ENCODE measurements around the gene GPR153. TPM values are rescaled to one million over a fixed set of nuclear protein-coding genes. Genes with fewer than 3 reads are reported as not detected.

Gene GPR153
- total RNA-seq, 1 donor from 2014 or later: 6.5 TPM

DNA sequence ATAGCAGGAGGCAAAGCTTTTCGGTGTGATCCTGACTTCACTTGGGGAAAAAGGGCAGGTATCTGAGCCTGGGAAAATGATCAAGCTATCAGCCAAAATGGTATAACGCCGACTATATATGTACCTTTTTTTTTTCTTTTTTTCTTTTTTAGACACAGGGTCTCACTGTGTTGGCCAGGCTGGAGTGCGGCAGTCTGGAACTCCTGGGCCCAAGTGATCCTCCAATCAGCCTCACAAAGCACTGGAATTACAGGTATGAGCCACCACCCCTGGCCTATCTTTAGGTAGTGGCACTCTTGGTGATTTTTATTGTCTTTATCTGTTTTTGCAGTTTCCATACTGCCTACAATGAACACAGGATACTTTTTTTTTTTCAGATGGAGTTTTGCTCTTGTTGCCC, 23.8 kb downstream of the GPR153 start:
- Mint-ChIP-seq H3K36me3 (ENCODE audit: insufficient read depth) (peaks cover 4% of the 10 kb centered on the region), H3K27ac (no peak overlapping the region), H3K27me3 (peaks cover 29% of the 10 kb centered on the region), H3K4me1 (ENCODE audit: low read depth) (peaks cover 18% of the 10 kb centered on the region), H3K4me3 (ENCODE audit: low read depth) (peak overlapping the region; percentile 59), H3K9me3 (ENCODE audit: low read depth) (no peaks in the 10 kb centered on the region)
- DNase-seq (ENCODE audit: low spot score, unreplicated experiment): no peak
- TF ChIP-seq, protein P1, sequence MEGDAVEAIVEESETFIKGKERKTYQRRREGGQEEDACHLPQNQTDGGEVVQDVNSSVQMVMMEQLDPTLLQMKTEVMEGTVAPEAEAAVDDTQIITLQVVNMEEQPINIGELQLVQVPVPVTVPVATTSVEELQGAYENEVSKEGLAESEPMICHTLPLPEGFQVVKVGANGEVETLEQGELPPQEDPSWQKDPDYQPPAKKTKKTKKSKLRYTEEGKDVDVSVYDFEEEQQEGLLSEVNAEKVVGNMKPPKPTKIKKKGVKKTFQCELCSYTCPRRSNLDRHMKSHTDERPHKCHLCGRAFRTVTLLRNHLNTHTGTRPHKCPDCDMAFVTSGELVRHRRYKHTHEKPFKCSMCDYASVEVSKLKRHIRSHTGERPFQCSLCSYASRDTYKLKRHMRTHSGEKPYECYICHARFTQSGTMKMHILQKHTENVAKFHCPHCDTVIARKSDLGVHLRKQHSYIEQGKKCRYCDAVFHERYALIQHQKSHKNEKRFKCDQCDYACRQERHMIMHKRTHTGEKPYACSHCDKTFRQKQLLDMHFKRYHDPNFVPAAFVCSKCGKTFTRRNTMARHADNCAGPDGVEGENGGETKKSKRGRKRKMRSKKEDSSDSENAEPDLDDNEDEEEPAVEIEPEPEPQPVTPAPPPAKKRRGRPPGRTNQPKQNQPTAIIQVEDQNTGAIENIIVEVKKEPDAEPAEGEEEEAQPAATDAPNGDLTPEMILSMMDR (IDR thresholded peaks at IDR 0.05; ENCODE audit: unreplicated experiment): no peak

DNA sequence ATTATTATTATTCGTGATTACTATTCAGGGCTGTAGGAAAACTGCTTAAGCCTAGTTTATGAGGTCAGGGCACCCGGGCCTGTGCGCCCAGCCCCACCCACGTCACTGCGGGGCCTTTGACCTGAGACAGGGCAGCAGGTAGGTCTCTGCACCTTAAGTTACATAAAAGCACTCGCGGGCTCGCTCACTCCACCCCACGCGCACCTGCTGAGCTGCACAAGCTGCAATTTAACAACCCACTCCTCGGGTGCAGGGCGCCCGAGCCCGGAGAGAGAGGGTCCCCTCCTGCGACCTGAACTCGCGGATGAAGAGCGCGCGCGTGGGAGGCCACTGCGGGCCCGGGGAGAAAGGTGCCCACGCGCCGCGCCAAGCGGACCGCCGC, 25.6 kb downstream of the GPR153 start:
- Mint-ChIP-seq H3K4me3 (ENCODE audit: low read depth) (peak overlapping the region; percentile 89), H3K36me3 (ENCODE audit: insufficient read depth) (peaks cover 4% of the 10 kb centered on the region), H3K27me3 (peaks cover 15% of the 10 kb centered on the region), H3K27ac (peak overlapping the region; percentile 91), H3K9me3 (ENCODE audit: low read depth) (no peaks in the 10 kb centered on the region), H3K4me1 (ENCODE audit: low read depth) (peaks cover 10% of the 10 kb centered on the region)
- DNase-seq (ENCODE audit: low spot score, unreplicated experiment): no peak
- TF ChIP-seq, protein P1 (IDR thresholded peaks at IDR 0.05; ENCODE audit: unreplicated experiment): no peak

DNA sequence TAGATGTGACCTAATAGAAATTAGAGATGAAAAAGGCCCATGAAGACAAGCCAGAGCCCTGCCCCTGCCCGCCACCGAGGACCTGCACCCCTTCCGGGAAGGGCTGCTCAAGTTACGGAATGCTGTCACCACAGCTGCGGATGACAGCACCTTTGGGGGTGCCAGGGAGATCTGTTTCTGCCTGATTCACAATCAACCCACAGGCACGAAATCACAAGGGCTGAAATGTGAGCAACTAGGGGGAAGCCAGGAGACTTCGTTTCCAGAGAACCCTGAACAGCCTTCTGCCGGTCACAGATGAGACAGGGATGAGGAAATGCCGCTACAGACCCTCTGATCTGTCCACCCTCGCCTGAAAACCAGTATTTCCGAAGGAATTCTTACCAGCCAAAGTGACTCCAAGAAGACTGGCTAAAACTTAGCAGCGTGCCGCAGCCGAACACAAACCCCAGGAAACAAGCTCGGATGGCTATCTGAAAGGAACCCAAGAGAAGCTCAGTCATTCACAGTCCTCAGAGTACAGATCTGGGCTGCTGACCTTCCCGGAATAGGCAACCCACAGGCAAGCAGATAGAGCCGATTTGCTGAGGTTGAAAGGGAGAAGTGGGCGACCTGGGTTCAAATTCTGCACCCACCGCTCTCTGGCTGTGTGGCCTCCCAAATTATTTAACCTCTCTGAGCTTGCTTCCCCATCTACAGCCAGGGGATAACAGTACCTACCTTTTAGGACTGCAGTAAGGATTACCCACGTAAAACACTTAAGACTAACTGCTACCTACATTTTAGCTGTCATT, 26.2 kb downstream of the GPR153 start:
- TF ChIP-seq, protein P1 (IDR thresholded peaks at IDR 0.05; ENCODE audit: unreplicated experiment): no peak
- peak overlapping the region; percentile 91 for H3K27ac Mint-ChIP-seq

DNA sequence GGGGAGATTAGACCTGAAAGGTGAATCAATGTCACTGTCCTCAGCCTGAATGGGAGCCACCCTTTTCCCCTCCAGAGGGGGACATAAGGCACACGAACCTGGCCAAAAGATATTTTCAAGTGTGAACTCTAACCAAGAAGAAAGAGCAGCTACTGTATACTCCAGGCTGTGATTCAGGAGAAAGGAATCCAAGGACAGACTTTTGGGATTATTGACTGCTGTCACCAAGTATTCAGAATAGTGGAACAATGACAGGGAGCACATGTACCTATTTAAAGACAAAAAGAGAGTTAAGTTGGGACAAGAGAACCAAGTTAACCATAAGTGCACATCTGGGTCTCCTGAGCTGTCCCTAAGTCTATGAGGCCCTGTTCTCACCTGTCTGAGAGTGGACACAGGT, 27.5 kb downstream of the GPR153 start:
- DNase-seq (ENCODE audit: low spot score, unreplicated experiment): no peak
- TF ChIP-seq, protein P1 (IDR thresholded peaks at IDR 0.05; ENCODE audit: unreplicated experiment): no peak
- Mint-ChIP-seq H3K4me3 (ENCODE audit: low read depth) (no peak overlapping the region), H3K4me1 (ENCODE audit: low read depth) (peaks cover 5% of the 10 kb centered on the region), H3K27me3 (no peaks in the 10 kb centered on the region), H3K9me3 (ENCODE audit: low read depth) (no peaks in the 10 kb centered on the region), H3K27ac (no peak overlapping the region), H3K36me3 (ENCODE audit: insufficient read depth) (peaks cover 4% of the 10 kb centered on the region)

More for the DNA sequence above, 26.2 kb downstream of the GPR153 start:
- Mint-ChIP-seq H3K4me3 (ENCODE audit: low read depth) (peak overlapping the region; percentile 89), H3K36me3 (ENCODE audit: insufficient read depth) (peaks cover 4% of the 10 kb centered on the region), H3K27me3 (peaks cover 10% of the 10 kb centered on the region), H3K9me3 (ENCODE audit: low read depth) (no peaks in the 10 kb centered on the region), H3K4me1 (ENCODE audit: low read depth) (peaks cover 7% of the 10 kb centered on the region)
- DNase-seq (ENCODE audit: low spot score, unreplicated experiment): no peak

DNA sequence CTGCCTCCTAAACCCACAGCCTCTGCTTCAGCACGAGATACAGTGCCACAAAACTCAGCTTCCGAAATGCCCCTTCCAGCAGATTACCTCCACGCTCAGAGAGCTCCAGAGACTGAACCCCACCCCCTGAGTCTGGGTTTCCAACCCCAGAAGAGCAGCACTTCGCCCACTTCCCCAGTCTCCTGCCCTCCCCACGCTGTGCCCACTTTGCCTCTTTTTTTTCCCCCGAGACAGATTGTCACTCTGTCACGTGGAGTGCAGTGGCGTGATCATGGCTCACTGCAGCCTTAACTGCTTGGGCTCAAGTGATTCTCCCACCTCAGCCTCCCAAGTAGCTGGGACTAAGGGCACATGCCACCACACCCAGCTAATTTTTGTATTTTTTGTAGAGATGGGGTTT, 35.2 kb downstream of the GPR153 start:
- H3K27ac Mint-ChIP-seq: no peak overlapping the region
- no peaks in the 10 kb centered on the region for H3K9me3 Mint-ChIP-seq (ENCODE audit: low read depth)
- H3K4me3 Mint-ChIP-seq (ENCODE audit: low read depth): no peak overlapping the region
- peaks cover 24% of the 10 kb centered on the region for H3K36me3 Mint-ChIP-seq (ENCODE audit: insufficient read depth)
- TF ChIP-seq, protein P1 (IDR thresholded peaks at IDR 0.05; ENCODE audit: unreplicated experiment): no peak
- no peaks in the 10 kb centered on the region for H3K4me1 Mint-ChIP-seq (ENCODE audit: low read depth)
- no peaks in the 10 kb centered on the region for H3K27me3 Mint-ChIP-seq
- DNase-seq (ENCODE audit: low spot score, unreplicated experiment): no peak

All from progenitor cell of endocrine pancreas (in vitro differentiated cells).